Measurements from ENCODE around the gene SEC22C. TPM values are rescaled to one million over a fixed set of nuclear protein-coding genes. Genes with fewer than 3 reads are reported as not detected.

SEC22C gene
- total RNA-seq, 4 donors from 2014 or later: 30.5 to 56.4 (median 38.7) TPM

GRCh38 chr3:42518800-42519567 lies 62.8 kb downstream of the SEC22C start:
- DNase-seq: peak in 1 of 3 donors; percentile 23
- H3K36me3 ChIP-seq: peaks cover 0 to 10% (median 0%) of the 10 kb centered on the region in 3 donors
- H3K9me3 ChIP-seq: no peaks in the 10 kb centered on the region
- no peak overlapping the region for H3K4me3 ChIP-seq
- no peaks in the 10 kb centered on the region for H3K27me3 ChIP-seq
- H3K4me1 ChIP-seq: peaks cover 0 to 44% (median 8%) of the 10 kb centered on the region in 4 donors
- TF ChIP-seq POLR2A (IDR thresholded peaks at IDR 0.05) (no peak), CTCF (IDR thresholded peaks at IDR 0.05) (no peak)
- no peak overlapping the region for H3K27ac ChIP-seq

GRCh38 chr3:42517117-42517516 lies 64.7 kb downstream of the SEC22C start:
- peaks cover 0 to 10% (median 0%) of the 10 kb centered on the region in 3 donors for H3K36me3 ChIP-seq
- TF ChIP-seq POLR2A (IDR thresholded peaks at IDR 0.05) (peak in 1 of 2 donors; percentile 15), CTCF (IDR thresholded peaks at IDR 0.05) (no peak)

GRCh38 chr3:42516443-42516842 lies 65.3 kb downstream of the SEC22C start:
- Histone ChIP-seq H3K27ac (peak overlapping the region in 3 of 4 donors; percentile 70 to 91 (median 81)), H3K4me3 (no peak overlapping the region), H3K36me3 (peaks cover 0 to 10% (median 0%) of the 10 kb centered on the region in 3 donors)

More at GRCh38 chr3:42517117-42517516, 64.7 kb downstream of the SEC22C start:
- DNase-seq: peak in 2 of 3 donors; percentile 54 to 70
- H3K9me3 ChIP-seq: no peaks in the 10 kb centered on the region
- H3K4me3 ChIP-seq: no peak overlapping the region
- peaks cover 0 to 51% (median 8%) of the 10 kb centered on the region in 4 donors for H3K4me1 ChIP-seq
- H3K27ac ChIP-seq: peak overlapping the region in 3 of 4 donors; percentile 70 to 91 (median 81)
- H3K27me3 ChIP-seq: no peaks in the 10 kb centered on the region

DNA sequence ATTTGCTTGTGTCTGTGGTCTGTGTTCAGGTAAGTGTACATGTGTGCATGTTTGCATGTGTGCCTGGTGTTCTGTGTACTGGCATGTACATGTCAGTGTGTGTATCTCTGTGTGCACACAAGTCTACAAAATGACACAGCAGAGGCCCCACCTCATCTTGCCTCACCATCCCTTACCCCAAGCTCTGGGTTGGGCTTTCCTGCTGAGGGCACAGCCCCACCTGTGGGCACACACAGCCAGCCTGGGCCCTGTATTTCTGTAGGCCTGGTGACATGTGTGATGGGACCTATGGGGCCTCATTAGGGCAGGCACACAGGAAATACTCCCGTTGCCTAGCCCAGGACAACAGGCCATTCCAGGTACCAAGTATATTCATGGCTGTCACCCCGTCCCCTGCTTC lies 65.8 kb downstream of the SEC22C start:
- H3K9me3 ChIP-seq: no peaks in the 10 kb centered on the region
- H3K27ac ChIP-seq: peak overlapping the region in 3 of 4 donors; percentile 70 to 91 (median 81)
- DNase-seq: no peak
- peaks cover 0 to 54% (median 8%) of the 10 kb centered on the region in 4 donors for H3K4me1 ChIP-seq
- no peak overlapping the region for H3K4me3 ChIP-seq
- H3K36me3 ChIP-seq: peaks cover 0 to 10% (median 0%) of the 10 kb centered on the region in 3 donors
- no peaks in the 10 kb centered on the region for H3K27me3 ChIP-seq
- TF ChIP-seq CTCF (IDR thresholded peaks at IDR 0.05) (no peak), POLR2A (IDR thresholded peaks at IDR 0.05) (no peak)

More at GRCh38 chr3:42516443-42516842, 65.3 kb downstream of the SEC22C start:
- peak; percentile 31 to 49 for TF ChIP-seq POLR2A (IDR thresholded peaks at IDR 0.05)
- TF ChIP-seq CTCF (IDR thresholded peaks at IDR 0.05): no peak
- Histone ChIP-seq H3K9me3 (no peaks in the 10 kb centered on the region), H3K27me3 (no peaks in the 10 kb centered on the region), H3K4me1 (peaks cover 0 to 54% (median 8%) of the 10 kb centered on the region in 4 donors)
- peak in 2 of 3 donors; percentile 75 to 77 for DNase-seq

- peaks cover 0 to 10% (median 0%) of the 10 kb centered on the region in 3 donors for H3K36me3 ChIP-seq
- TF ChIP-seq POLR2A (IDR thresholded peaks at IDR 0.05): no peak
- TF ChIP-seq CTCF (IDR thresholded peaks at IDR 0.05): no peak
- no peak overlapping the region for H3K4me3 ChIP-seq
- H3K27ac ChIP-seq: peak overlapping the region in 3 of 4 donors; percentile 70 to 91 (median 81)
- DNase-seq: peak in 2 of 3 donors; percentile 81 to 86
- H3K4me1 ChIP-seq: peaks cover 0 to 60% (median 10%) of the 10 kb centered on the region in 4 donors
- H3K27me3 ChIP-seq: no peaks in the 10 kb centered on the region
- no peaks in the 10 kb centered on the region for H3K9me3 ChIP-seq
These were observed 66.3 kb downstream of the SEC22C start for GRCh38 chr3:42515391-42515916.
